DOHH2 (cell line): ENCODE measurements around the gene EBF3.

Source experiments
- H3F3A ChIP-seq: fragments of 200-600 bp; sonication (generic), shearing (Covaris generic); 2 replicates; pipeline ENCODE4 v1.6.0; 2016; ENCODE audit warnings: antibody characterized with exemption, mild to moderate bottlenecking; ENCODE audit not compliant: control insufficient read depth, insufficient read depth
- H3K27ac ChIP-seq: fragments of 200-600 bp; sonication (generic); 2 replicates; pipeline ENCODE4 v1.5.1; 2014; ENCODE audit warnings: low read depth, mild to moderate bottlenecking, low read length, moderate library complexity
- H3K27me3 ChIP-seq: fragments of 200-600 bp; sonication (generic); 2 replicates; pipeline ENCODE4 v1.6.1; 2014; ENCODE audit warnings: mild to moderate bottlenecking, low read length, mixed read lengths; ENCODE audit not compliant: control insufficient read depth
- H3K36me3 ChIP-seq: fragments of 200-600 bp; sonication (generic); 2 replicates; pipeline ENCODE4 v1.6.1; 2014; ENCODE audit warnings: mild to moderate bottlenecking, low read length, moderate library complexity, mixed read lengths; ENCODE audit not compliant: control insufficient read depth
- H3K4me1 ChIP-seq: fragments of 200-600 bp; sonication (generic); 2 replicates; pipeline ENCODE4 v1.6.1; 2014; ENCODE audit warnings: mild to moderate bottlenecking, low read length, mixed read lengths; ENCODE audit not compliant: control insufficient read depth
- H3K4me2 ChIP-seq: fragments of 200-600 bp; sonication (generic); 2 replicates; pipeline ENCODE4 v1.6.0; 2014; ENCODE audit warnings: mild to moderate bottlenecking, low read length, moderate library complexity
- H3K4me3 ChIP-seq: fragments of 200-600 bp; sonication (generic); 2 replicates; pipeline ENCODE4 v1.5.1; 2014; ENCODE audit warnings: mild to moderate bottlenecking, low read length, mixed read lengths
- H3K79me2 ChIP-seq: fragments of 200-600 bp; sonication (generic); 2 replicates; pipeline ENCODE4 v1.6.1; 2014; ENCODE audit warnings: mild to moderate bottlenecking, low read length, mixed read lengths; ENCODE audit not compliant: control insufficient read depth
- H3K9me2 ChIP-seq: fragments of 200-600 bp; sonication (generic); replicated peaks from 2 replicates; pipeline ENCODE4 v1.6.1; 2014; ENCODE audit warnings: mild to moderate bottlenecking, low read length, mixed read lengths; ENCODE audit not compliant: control insufficient read depth
- H3K9me3 ChIP-seq: fragments of 200-600 bp; sonication (generic); 2 replicates; pipeline ENCODE4 v1.6.1; 2014; ENCODE audit warnings: antibody characterized with exemption, low read length, mixed read lengths; ENCODE audit not compliant: control insufficient read depth, insufficient read depth
- H4K20me1 ChIP-seq: fragments of 200-600 bp; sonication (generic); 2 replicates; pipeline ENCODE4 v1.6.0; 2014; ENCODE audit warnings: low read depth, mild to moderate bottlenecking, antibody characterized with exemption, low read length, moderate library complexity; ENCODE audit not compliant: control insufficient read depth, insufficient read depth
- EZH2phosphoT487 ChIP-seq: fragments of 200-600 bp; sonication (generic); IDR thresholded peaks from 2 replicates; pipeline ENCODE4 v1.6.1; 2017; ENCODE audit warnings: borderline replicate concordance, mild to moderate bottlenecking, antibody characterized with exemption, low read length, moderate library complexity, mixed read lengths
- TF ChIP-seq, protein P1 (sequence below): fragments of 200-600 bp; sonication (generic); IDR thresholded peaks from one replicate; pipeline ENCODE4 v1.5.1; 2014; ENCODE audit warnings: antibody characterized with exemption, mild to moderate bottlenecking, low read depth, low read length; ENCODE audit not compliant: poor library complexity, severe bottlenecking

The EBF3 gene

DNA sequence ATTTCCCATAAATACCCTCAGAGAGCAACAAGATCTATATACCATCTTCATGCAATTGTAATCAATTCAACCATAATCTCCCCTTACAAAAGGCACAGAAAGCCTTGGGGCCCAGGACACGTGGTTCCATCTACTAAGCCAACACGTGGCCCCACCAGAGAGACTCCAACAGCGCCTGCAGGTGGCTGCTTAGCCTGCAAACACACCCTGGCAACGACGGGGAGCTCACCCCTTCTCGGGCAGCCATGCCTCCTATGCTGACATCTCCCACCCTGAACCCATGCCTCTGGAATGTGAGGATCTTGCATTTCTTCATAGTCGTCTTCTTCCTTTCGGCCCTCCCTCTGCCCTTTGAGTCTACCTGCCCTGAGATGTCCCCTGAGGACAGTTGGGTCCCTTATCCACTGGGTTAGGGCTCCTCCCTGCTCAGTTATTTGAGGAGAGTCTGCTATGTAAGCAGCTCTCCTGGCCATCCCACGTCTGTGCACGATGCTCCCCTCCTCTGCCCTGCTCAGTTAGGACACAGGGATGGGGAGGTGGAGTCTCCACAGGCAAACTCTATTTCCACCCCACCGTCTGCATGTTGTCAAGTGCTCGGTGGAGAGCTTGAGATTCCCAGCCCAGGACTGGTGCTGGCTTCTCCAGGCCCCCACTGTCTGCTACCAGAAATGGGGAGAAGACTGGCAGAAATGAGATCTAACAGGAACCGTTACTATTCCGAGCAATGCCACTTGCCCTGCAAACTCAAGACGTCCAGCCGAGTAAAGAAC is 36.5 kb downstream of the EBF3 start:
- H3K79me2 ChIP-seq: no peaks in the 10 kb centered on the region
- H3K36me3 ChIP-seq: no peaks in the 10 kb centered on the region
- no peak overlapping the region for H3K4me2 ChIP-seq
- no peak overlapping the region for H3K27ac ChIP-seq
- H3K4me3 ChIP-seq: no peak overlapping the region
- TF ChIP-seq, protein P1, sequence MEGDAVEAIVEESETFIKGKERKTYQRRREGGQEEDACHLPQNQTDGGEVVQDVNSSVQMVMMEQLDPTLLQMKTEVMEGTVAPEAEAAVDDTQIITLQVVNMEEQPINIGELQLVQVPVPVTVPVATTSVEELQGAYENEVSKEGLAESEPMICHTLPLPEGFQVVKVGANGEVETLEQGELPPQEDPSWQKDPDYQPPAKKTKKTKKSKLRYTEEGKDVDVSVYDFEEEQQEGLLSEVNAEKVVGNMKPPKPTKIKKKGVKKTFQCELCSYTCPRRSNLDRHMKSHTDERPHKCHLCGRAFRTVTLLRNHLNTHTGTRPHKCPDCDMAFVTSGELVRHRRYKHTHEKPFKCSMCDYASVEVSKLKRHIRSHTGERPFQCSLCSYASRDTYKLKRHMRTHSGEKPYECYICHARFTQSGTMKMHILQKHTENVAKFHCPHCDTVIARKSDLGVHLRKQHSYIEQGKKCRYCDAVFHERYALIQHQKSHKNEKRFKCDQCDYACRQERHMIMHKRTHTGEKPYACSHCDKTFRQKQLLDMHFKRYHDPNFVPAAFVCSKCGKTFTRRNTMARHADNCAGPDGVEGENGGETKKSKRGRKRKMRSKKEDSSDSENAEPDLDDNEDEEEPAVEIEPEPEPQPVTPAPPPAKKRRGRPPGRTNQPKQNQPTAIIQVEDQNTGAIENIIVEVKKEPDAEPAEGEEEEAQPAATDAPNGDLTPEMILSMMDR: no peak
- no peak for TF ChIP-seq EZH2phosphoT487
- H3F3A ChIP-seq: no peaks in the 10 kb centered on the region
- H3K9me3 ChIP-seq: no peaks in the 10 kb centered on the region
- H3K9me2 ChIP-seq: no peaks in the 10 kb centered on the region
- no peaks in the 10 kb centered on the region for H3K4me1 ChIP-seq
- no peaks in the 10 kb centered on the region for H4K20me1 ChIP-seq
- no peaks in the 10 kb centered on the region for H3K27me3 ChIP-seq

DNA sequence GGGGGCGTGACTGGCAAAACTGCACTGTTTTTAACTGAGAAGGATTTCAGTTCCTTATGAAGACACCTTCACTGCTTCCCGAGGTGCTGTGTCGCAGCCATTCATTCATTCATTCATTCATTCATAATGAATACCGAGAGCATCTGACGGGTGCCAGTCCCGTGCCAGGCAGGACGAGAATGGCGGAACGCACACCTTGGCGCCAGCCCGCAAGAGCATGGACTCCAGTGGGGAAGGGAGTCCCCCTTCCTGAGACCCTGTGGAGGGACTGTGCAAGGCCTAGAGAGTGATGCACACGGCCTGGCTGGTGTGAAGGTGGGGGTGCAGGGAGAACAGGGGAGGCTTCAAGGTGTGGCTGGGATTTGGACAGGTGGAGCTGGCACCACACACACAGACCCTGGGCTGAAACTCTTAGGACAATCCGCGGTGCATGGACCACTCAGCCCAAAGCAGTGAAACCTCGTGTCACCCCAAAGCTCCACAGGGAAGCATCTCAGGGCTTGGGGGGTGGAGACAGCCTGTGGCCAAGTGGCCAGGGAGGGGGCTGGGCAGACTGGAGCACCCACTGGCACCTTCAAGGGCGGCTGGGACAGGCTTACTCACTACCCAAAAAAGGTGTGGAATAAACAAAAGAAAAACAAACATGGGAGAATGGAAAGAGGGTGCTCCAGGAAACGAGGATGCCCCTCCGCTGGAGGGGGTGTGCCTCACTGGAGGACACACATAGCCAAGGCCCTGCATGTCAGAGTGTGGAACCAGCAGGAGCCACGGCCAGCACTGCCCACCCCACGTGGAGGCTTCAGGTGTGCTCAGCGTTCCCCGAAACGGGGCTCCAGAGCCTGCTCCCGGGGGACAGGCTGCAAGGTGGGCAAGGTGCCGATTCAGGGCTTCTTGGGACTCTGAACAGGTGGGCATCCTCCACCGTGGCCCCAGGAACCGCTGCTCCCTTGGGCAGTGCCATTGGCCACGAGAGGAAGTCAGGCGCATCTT is 37.7 kb downstream of the EBF3 start:
- Histone ChIP-seq H3K27me3 (no peaks in the 10 kb centered on the region), H3K4me3 (no peak overlapping the region), H3K4me2 (no peak overlapping the region), H3F3A (no peaks in the 10 kb centered on the region), H3K36me3 (no peaks in the 10 kb centered on the region), H4K20me1 (no peaks in the 10 kb centered on the region), H3K27ac (no peak overlapping the region), H3K9me2 (no peaks in the 10 kb centered on the region), H3K79me2 (no peaks in the 10 kb centered on the region), H3K4me1 (no peaks in the 10 kb centered on the region), H3K9me3 (no peaks in the 10 kb centered on the region)
- TF ChIP-seq, protein P1: no peak
- TF ChIP-seq EZH2phosphoT487: no peak

DNA sequence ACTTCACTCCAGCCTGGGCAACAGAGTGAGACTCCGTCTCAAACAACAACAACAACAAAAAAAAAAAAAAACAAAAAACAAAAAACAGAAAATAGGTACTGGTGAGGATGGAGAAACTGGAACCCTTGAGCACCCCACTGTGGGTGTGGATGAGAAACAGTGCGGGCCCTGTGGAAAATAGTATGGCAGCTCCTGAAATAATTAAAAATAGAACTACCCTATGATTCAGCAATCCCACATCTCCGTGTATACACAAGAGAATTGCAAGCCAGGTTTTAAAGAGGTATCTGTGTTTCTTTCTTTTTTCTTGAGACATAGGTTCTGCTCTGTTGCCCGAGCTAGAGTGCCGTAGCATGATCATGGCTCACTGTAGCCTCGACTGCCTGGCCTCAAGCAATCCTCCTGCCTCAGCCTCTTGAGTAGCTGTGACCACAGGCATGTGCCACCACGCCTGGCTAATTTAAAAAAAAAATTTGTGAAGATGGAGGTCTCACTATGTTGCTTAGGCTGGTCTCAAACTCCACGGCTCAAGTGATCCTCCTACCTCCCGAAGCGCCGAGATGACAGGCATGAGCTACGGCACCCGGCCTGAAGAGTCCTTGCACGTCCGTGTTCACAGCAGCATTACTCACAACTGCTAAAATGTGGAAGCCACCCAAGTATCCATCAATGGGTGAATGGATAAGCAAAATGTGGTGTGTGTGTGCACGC is 39.5 kb downstream of the EBF3 start:
- TF ChIP-seq EZH2phosphoT487: no peak
- TF ChIP-seq, protein P1: no peak

More for the DNA sequence above, 39.5 kb downstream of the EBF3 start:
- Histone ChIP-seq H3K27ac (no peak overlapping the region), H3K27me3 (no peaks in the 10 kb centered on the region), H3K36me3 (no peaks in the 10 kb centered on the region), H3K79me2 (no peaks in the 10 kb centered on the region), H3K4me3 (no peak overlapping the region), H3F3A (no peaks in the 10 kb centered on the region), H3K9me2 (no peaks in the 10 kb centered on the region), H3K4me2 (no peak overlapping the region), H4K20me1 (no peaks in the 10 kb centered on the region), H3K9me3 (no peaks in the 10 kb centered on the region), H3K4me1 (no peaks in the 10 kb centered on the region)
